ELF-1 (cell line): Measurements from ENCODE around the gene METTL8.
A peak's percentile ranks its signal among the peaks of the same experiment; 100 is the strongest.
"Not testable (repeated sequence)": the region's sequence is repeated elsewhere in the genome, so short reads cannot be mapped to it uniquely, and the experiment has no call there.

Experiments
- DNase-seq: peaks from one replicate; pipeline ENCODE4 v3.0.0-alpha.2; 2016; ENCODE audit warnings: low read depth, low spot score

METTL8 gene

DNA sequence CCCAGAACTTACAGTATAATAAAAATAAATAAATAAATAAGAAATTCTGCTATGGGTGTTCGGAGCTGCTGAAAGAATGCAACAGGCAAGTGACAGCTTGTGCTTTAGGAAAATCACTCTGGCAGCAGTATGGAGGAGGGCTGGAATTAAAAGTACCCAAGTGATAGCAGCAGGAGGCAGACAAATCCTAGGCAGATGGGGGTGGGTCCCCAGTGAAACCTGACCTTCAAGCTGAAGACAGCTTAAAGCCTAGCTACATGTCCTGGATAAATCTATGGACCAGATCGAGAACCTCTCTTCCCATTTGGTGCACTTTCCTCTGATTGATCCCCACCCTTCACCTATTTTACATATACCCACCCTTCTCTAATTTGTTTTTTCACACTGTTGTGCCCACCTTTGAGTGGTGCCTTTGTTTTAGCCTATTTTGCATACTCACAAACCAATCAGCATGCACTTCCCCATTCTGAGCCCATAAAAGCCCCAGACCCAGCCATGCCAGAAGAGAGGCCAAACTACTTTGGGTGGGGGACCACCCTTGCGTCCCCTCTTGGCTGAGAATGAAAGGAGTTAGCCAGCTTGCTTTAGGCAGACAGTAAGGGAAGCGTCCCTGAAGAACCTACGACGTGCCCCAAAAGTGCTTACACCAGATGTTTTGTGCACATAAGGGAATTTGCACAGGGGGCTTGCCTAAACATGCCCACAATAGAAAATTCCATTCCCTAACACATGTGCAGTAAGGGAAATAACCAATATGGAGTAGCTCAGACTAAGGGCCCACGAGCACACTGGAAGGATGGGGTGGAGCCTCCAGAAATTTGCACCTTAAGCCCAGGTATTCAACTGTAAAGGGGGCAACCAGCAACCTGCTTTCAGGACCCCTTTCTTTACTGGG lies 3.0 kb downstream of the METTL8 start:
- DNase-seq, result no peak

GRCh38 chr2:171422710-171423495 lies 10.9 kb downstream of the METTL8 start:
- not testable (repeated sequence) for DNase-seq

GRCh38 chr2:171420728-171421563 lies 12.8 kb downstream of the METTL8 start:
- DNase-seq, result no peak

DNA sequence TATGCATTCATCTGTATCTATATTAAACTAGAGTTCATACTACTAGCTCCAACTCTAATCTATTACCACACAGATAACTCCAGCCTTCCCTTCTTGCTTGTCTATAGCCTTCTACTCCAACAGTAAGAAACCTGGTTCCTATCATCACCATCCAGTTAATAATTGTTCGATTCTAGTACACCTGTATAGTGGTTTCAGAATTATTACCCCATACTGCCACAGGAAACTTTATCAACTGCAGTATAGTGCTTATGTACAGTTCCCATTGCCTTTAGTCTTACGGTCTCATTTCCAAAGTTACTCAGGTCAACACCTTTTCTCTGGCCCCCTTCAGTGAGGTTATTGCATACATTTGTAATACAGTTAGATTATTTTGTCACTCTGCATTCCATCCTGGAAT lies 14.5 kb downstream of the METTL8 start:
- no peak for DNase-seq

DNA sequence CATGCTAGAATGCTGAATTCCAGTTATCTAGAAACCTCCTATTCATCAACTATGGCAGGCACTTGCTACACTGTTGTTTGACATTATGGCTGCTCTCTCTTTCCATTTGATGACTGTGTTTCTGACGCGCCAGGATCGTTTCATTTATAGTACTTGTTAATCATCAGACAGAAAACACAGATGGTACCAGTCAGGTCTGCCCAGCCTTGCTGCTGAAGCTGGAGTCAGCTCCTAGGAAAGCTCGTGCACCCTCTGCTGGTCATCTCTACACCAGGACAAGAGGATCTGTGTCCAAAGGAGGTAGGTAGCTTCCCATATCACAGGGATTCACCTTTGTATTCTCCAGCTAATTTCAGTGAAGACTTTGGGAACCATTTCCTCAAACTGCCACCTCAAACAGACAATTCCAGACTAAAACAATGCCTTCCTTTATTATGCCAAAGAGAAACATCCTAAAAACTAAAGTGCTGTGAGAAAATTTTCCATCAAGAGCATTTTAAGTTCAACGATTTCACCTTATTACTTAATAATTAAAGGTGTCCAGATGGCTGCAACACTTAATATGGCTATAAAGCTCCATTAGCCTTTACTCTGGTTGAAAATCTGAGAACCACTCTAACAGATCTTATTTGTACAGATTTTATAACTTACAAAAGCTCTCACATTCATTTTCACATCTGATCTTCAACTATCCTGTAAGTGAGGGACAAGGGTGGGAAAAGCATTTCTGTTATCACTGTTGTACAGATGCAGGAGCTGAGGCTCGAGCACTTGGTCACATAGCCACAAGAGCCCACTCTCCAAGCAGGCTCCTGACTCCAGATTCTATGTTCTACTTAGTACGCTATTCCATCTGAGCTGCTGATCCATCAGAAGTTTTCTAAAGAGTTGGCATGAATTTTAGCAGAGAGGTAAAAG lies 17.5 kb downstream of the METTL8 start:
- peak; percentile 78 for DNase-seq

DNA sequence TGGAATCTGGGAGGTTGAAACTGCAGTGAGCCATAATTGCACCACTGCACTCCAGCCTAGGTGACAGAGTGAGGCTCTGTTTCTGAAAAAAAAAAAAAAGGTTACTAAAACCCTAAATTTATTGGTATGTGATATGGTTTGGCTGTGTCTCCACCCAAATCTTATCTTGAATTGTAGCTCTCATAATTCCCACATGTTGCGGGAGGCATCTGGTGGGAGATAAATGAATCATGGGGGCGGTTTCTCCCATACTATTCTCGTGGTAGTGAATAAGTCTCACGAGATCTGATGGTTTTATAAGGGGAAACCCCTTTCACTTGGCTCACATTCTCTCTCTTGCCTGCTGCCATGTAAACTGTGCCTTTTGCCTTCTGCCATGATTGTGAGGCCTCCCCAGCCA lies 19.1 kb downstream of the METTL8 start:
- DNase-seq, result not testable (repeated sequence)

- no peak for DNase-seq
These were observed 21.1 kb downstream of the METTL8 start for GRCh38 chr2:171412571-171413175.

GRCh38 chr2:171411791-171412483 lies 21.9 kb downstream of the METTL8 start:
- DNase-seq, result no peak

- no peak for DNase-seq
These were observed 22.6 kb downstream of the METTL8 start for GRCh38 chr2:171411214-171411613.

- no peak for DNase-seq
These were observed 23.2 kb downstream of the METTL8 start for GRCh38 chr2:171410624-171411023.

GRCh38 chr2:171410101-171410500 lies 23.7 kb downstream of the METTL8 start:
- no peak for DNase-seq

- peak; percentile 81 for DNase-seq
These were observed 24.3 kb downstream of the METTL8 start for GRCh38 chr2:171409436-171409971.

DNA sequence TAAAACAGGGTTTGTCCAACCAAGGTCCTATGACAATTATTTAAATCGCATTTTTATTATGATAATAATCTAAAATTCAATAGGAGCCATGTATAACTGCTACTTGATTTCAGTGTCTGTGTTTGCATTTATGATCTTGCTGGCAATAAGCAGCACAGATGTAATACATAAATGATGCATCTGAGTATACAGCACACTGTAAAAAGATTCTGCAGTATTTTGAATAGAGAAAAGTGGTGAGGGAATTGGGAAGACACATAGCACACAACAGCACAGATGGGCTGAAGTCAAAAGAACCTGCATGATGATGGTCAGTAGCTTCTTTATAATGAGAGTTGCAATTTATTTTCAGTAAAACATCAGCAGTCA lies 26.1 kb downstream of the METTL8 start:
- no peak for DNase-seq

- DNase-seq, result no peak
These were observed 26.6 kb downstream of the METTL8 start for GRCh38 chr2:171407030-171407675.

DNA sequence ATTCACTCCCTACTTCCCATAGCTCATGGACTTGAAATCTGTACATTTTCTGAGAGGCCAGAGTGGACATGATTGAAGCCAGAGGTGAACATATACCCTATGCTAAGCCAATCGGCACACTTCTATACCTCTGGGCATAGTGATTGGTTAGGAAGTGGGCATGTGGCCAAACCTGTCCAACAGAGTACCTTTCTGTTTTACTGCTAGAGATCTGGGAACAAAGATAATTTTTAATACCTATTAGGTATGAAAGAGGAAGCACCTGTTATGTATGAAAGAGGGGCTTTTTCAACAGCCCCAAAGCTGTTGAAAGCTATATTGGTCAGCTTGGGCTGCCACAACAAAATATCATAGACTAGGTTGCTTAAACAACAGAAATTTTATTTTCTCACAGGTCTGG lies 27.7 kb downstream of the METTL8 start:
- DNase-seq, result no peak

- no peak for DNase-seq
These were observed 28.2 kb downstream of the METTL8 start for GRCh38 chr2:171405546-171405945.

DNA sequence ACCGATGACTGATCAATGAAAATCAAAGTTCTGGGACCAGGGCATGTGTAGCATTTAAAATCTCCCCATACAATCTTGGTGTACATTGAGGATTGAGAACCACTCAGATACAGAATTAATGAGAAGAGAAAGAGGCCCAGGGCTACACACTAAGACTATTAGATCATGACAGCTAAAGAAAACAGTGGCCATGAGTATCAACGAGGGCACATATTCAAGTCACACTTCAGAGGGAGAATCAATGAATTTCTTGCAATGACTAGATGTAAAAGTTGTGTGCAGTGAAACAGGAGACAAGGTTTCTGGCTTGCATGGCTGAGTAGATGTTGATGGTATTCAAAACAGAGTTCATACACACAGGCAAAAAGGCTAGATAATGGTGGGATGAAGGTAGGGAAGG lies 29.1 kb downstream of the METTL8 start:
- DNase-seq, result no peak

DNA sequence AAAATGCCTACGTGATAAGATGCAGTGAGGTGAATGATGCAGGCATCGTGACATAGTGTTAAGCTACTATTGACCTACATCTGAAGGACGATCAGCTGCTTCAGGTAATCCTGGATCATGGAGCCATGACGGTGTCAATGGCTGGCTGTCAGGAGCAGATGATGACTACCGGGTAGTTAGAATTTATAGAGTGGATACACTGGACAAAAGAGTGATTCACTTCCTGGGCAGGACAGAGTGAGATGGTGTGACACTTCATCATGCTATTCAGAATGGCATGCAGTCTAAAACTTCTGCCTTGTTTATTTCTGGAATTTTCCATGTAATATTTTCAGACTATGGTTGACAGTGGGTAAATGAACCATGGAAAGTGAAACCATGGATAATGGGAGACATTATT lies 29.5 kb downstream of the METTL8 start:
- no peak for DNase-seq
